OCI-LY7 (cell line): ENCODE results near the gene FDXR. TPM values are rescaled to one million over a fixed set of nuclear protein-coding genes. Genes with fewer than 3 reads are reported as not detected.

Source experiments
- BruUV-seq: library from RNA; stranded (reverse); fragments of 400-500 nt; replicated peaks from 2 replicates; lab custom pipeline; 2021; lab: Mats Ljungman, UMichigan
- CTCF ChIA-PET: fragments of 300-600 bp; sonication (Branson Sonifier 250); formaldehyde crosslinking; loops from one replicate; lab custom pipeline; 2022; ENCODE audit warnings: antibody characterized with exemption; ENCODE audit not compliant: unreplicated experiment; lab: Charles Lee
- POLR2A ChIA-PET: fragments of 300-600 bp; sonication (Branson Sonifier 250); formaldehyde crosslinking; loops from one replicate; lab custom pipeline; 2022; ENCODE audit warnings: antibody characterized with exemption; lab: Charles Lee
- DNase-seq: peaks from one replicate; pipeline ENCODE4 v3.0.0-alpha.2; 2015; ENCODE audit warnings: low spot score
- H2AFZ ChIP-seq: fragments of 200-600 bp; sonication (generic), shearing (Covaris generic); 2 replicates; pipeline ENCODE4 v1.6.1; 2014; ENCODE audit warnings: mild to moderate bottlenecking, antibody characterized with exemption, low read length, moderate library complexity
- H3K27ac ChIP-seq: fragments of 200-600 bp; sonication (generic); 2 replicates; pipeline ENCODE4 v1.5.1; 2014; ENCODE audit warnings: mixed run types, low read depth, mild to moderate bottlenecking, moderate library complexity, low read length, inconsistent platforms; ENCODE audit not compliant: poor library complexity, severe bottlenecking
- H3K36me3 ChIP-seq: fragments of 200-600 bp; sonication (generic); 2 replicates; pipeline ENCODE4 v1.6.1; 2014; ENCODE audit warnings: mild to moderate bottlenecking, antibody characterized with exemption, low read length, moderate library complexity, mixed read lengths; ENCODE audit not compliant: insufficient read depth
- H3K4me1 ChIP-seq: fragments of 200-600 bp; sonication (generic); 2 replicates; pipeline ENCODE4 v1.5.1; 2014; ENCODE audit warnings: mild to moderate bottlenecking, low read length; ENCODE audit not compliant: insufficient read depth, poor library complexity, severe bottlenecking
- H3K4me2 ChIP-seq: fragments of 200-600 bp; sonication (generic); 2 replicates; pipeline ENCODE4 v1.6.1; 2014; ENCODE audit warnings: mild to moderate bottlenecking, low read length
- H3K4me3 ChIP-seq: fragments of 200-600 bp; sonication (generic); 2 replicates; pipeline ENCODE4 v1.5.1; 2014; ENCODE audit warnings: mild to moderate bottlenecking, low read depth, low read length; ENCODE audit not compliant: poor library complexity, severe bottlenecking
- H3K79me2 ChIP-seq: fragments of 200-600 bp; sonication (generic); 2 replicates; pipeline ENCODE4 v1.6.1; 2016; ENCODE audit warnings: low read depth, mild to moderate bottlenecking, low read length, moderate library complexity, mixed read lengths; ENCODE audit not compliant: insufficient read depth
- H3K9me2 ChIP-seq: fragments of 200-600 bp; sonication (generic); 2 replicates; pipeline ENCODE4 v1.6.1; 2016; ENCODE audit warnings: mild to moderate bottlenecking, low read length, mixed read lengths; ENCODE audit not compliant: insufficient read depth
- H3K9me3 ChIP-seq: fragments of 200-600 bp; sonication (generic); 2 replicates; pipeline ENCODE4 v1.6.1; 2014; ENCODE audit warnings: mild to moderate bottlenecking, mixed run types, low read length, mixed read lengths
- H4K20me1 ChIP-seq: fragments of 200-600 bp; sonication (generic); 2 replicates; pipeline ENCODE4 v1.6.1; 2014; ENCODE audit warnings: mild to moderate bottlenecking, antibody characterized with exemption, low read length, moderate library complexity, mixed read lengths; ENCODE audit not compliant: insufficient read depth
- EZH2phosphoT487 ChIP-seq: fragments of 200-600 bp; sonication (generic); IDR thresholded peaks from 2 replicates; pipeline ENCODE4 v1.6.1; 2018; ENCODE audit warnings: low read depth, borderline replicate concordance, mild to moderate bottlenecking, mixed run types, antibody characterized with exemption, low read length, moderate library complexity, mixed read lengths
- intact Hi-C: fragments of 100-400 bp; cut with micrococcal nuclease; formaldehyde crosslinking; loops from one replicate; pipeline ENCODE4 v1.10.0; 2022; ENCODE audit not compliant: unreplicated experiment
- total RNA-seq, 2 experiments: library from RNA; depleted of rRNA in 1 of 2; stranded (reverse); fragments of >200 nt in 1 of 2; shearing (Covaris generic) in 1 of 2; gene quantifications; 2 replicates each; pipeline ENCODE4 v1.2.3, GENCODE V29; 2014 to 2022
- TF ChIP-seq, protein P1 (sequence below): fragments of 200-600 bp; sonication (generic); conservative IDR thresholded peaks from 2 replicates; pipeline ENCODE4 v1.5.1; 2014; ENCODE audit warnings: mild to moderate bottlenecking, antibody characterized with exemption, low read length, moderate library complexity, mixed read lengths

Gene FDXR
- total RNA-seq, 2 experiments from 2014 or later = 12.2 to 18.3 TPM

- POLR2A ChIA-PET = interaction anchor here (1.0 to 1.4 kb wide), 2 partner anchors 14 to 75 kb away, joined by 4 to 7 read pairs; no protein-coding TSS in a partner anchor
- TF ChIP-seq, protein P1, sequence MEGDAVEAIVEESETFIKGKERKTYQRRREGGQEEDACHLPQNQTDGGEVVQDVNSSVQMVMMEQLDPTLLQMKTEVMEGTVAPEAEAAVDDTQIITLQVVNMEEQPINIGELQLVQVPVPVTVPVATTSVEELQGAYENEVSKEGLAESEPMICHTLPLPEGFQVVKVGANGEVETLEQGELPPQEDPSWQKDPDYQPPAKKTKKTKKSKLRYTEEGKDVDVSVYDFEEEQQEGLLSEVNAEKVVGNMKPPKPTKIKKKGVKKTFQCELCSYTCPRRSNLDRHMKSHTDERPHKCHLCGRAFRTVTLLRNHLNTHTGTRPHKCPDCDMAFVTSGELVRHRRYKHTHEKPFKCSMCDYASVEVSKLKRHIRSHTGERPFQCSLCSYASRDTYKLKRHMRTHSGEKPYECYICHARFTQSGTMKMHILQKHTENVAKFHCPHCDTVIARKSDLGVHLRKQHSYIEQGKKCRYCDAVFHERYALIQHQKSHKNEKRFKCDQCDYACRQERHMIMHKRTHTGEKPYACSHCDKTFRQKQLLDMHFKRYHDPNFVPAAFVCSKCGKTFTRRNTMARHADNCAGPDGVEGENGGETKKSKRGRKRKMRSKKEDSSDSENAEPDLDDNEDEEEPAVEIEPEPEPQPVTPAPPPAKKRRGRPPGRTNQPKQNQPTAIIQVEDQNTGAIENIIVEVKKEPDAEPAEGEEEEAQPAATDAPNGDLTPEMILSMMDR = no peak
- TF ChIP-seq EZH2phosphoT487 = no peak
- 0 out of 2 replicates have a peak overlapping the region, but pooled peaks have one; percentile 15 for H2AFZ ChIP-seq
- BruUV-seq = no TSS peak
- no peak overlapping the region for H3K4me3 ChIP-seq
- intact Hi-C loops = loop anchor here (1.0 kb wide), 1 partner anchor 94 kb away; no protein-coding TSS in a partner anchor
- DNase-seq = no peak
- no peaks in the 10 kb centered on the region for H3K36me3 ChIP-seq
- no peaks in the 10 kb centered on the region for H4K20me1 ChIP-seq
- CTCF ChIA-PET = interaction anchor here (0.7 to 5.5 kb wide), 4 partner anchors 33 to 218 kb away, joined by 3 to 38 read pairs (median 10); no protein-coding TSS in a partner anchor
- H3K27ac ChIP-seq = no peak overlapping the region
- no peaks in the 10 kb centered on the region for H3K9me3 ChIP-seq
- no peaks in the 10 kb centered on the region for H3K79me2 ChIP-seq
- H3K4me1 ChIP-seq = peaks cover 15% of the 10 kb centered on the region
- no peaks in the 10 kb centered on the region for H3K9me2 ChIP-seq
- peak overlapping the region; percentile 4; the same call in 1 of the 2 replicates for H3K4me2 ChIP-seq
These were observed 6.5 kb downstream of the FDXR start for GRCh38 chr17:74866198-74866835.

GRCh38 chr17:74865504-74866197 lies 7.1 kb downstream of the FDXR start:
- DNase-seq = peak; percentile 61
- H4K20me1 ChIP-seq = no peaks in the 10 kb centered on the region
- H3K4me3 ChIP-seq = no peak overlapping the region
- H3K27ac ChIP-seq = no peak overlapping the region
- H2AFZ ChIP-seq = 0 out of 2 replicates have a peak overlapping the region, but pooled peaks have one; percentile 15
- H3K4me1 ChIP-seq = peaks cover 12% of the 10 kb centered on the region
- H3K9me2 ChIP-seq = no peaks in the 10 kb centered on the region
- no peaks in the 10 kb centered on the region for H3K36me3 ChIP-seq
- BruUV-seq = no TSS peak
- intact Hi-C loops = loop anchor here (1.0 to 2.0 kb wide), 2 partner anchors 95 to 121 kb away; no protein-coding TSS in a partner anchor
- ChIA-PET CTCF (interaction anchor here (0.7 to 5.5 kb wide), 12 partner anchors 7 to 217 kb away, joined by 3 to 38 read pairs (median 3); partner anchors contain the start of gene FDXR), POLR2A (interaction anchor here (0.6 to 1.4 kb wide), 7 partner anchors 8 to 386 kb away, joined by 3 to 7 read pairs (median 4); no protein-coding TSS in a partner anchor)
- no peaks in the 10 kb centered on the region for H3K79me2 ChIP-seq
- H3K9me3 ChIP-seq = no peaks in the 10 kb centered on the region
- TF ChIP-seq EZH2phosphoT487 = no peak
- TF ChIP-seq, protein P1 = peak; percentile 66
- H3K4me2 ChIP-seq = peak overlapping the region; percentile 4; the same call in 1 of the 2 replicates
